Non-pigmented ciliary epithelial cell (primary cell): ENCODE measurements around the gene LRRC9.
"Not testable (repeated sequence)": the region's sequence is repeated elsewhere in the genome, so short reads cannot be mapped to it uniquely, and the experiment has no call there.

Experiments
- DNase-seq: peaks from one replicate; pipeline ENCODE4 v3.0.0-alpha.2; 2010; ENCODE audit warnings: low read depth

The LRRC9 gene

GRCh38 chr14:59919570-59920377, at the start of gene LRRC9:
TSS of gene LRRC9 (plus strand) at chr14:59920144.
- DNase-seq, result no peak

DNA sequence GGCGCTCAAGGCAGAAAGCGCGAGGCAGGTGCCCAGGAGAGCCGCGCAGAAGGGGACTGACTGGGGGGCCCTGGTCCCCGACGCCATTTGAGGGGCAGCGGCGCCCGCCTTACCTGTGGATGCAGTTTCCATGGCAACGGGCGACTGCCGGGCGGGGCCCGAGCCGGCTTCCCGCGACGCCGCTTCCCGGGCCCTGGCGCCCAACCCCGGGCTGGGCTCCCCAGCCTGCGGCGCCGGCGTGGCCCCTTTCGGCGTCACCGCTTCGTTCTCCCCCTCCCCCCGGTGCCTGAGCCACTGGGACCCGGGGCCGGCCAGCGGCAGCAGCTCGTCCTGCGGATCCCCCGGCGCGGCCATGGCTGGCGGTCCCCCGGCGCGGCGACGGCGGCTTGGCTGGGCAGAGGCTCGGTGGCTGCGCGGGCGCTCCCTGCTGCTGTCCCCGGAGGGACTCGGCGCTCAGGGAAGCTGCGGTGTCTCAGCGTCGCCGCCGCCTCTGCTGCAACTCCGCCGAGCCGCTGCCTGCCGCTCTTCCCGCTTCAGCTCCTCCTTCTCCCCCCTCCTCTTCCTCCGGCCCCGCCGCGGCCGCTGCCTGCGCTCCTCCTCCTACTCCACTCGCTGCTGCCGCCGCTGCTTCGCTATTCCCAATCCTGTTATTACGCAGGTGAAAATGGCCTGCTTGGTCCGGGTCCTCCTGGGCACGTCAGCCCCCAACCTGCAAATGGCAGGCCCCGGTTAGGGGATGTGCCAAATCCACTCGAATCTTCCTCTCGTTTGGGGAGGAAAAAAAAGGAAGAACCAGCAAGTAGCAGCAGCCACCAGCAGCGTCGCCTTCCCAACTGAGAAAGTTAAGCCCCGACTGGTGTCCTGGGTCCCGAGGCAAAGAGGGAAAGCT, 49.4 kb upstream of the LRRC9 start, which contains the start of gene RTN1:
Gene RTN1, minus strand, starts transcription at position 500 of the 889 bp plus-strand sequence. Its CDS starts 146 bp downstream, at position 354.
- DNase-seq, result no peak

DNA sequence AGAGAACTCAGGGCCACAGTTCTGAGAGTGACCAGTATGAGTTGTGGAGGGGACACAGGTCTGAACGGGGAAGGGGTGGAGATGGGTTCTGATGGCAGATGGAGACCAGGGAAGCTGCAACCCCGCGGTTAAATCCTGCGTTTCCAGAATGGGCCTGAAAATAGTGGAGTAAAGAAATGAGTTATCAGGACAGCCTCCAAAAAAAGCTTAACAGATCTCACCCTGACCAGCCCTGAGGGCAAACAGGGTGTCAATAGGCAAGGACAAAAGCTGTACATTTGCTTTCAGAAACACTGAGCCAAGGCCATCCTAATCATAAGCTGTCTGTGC, 48.8 kb upstream of the LRRC9 start:
- DNase-seq, result no peak

GRCh38 chr14:59882957-59883356, 37.0 kb upstream of the LRRC9 start:
- DNase-seq, result no peak

GRCh38 chr14:59890676-59891075, 29.3 kb upstream of the LRRC9 start:
- DNase-seq, result no peak

- no peak for DNase-seq
These were observed 24.2 kb upstream of the LRRC9 start for GRCh38 chr14:59895721-59896120.

DNA sequence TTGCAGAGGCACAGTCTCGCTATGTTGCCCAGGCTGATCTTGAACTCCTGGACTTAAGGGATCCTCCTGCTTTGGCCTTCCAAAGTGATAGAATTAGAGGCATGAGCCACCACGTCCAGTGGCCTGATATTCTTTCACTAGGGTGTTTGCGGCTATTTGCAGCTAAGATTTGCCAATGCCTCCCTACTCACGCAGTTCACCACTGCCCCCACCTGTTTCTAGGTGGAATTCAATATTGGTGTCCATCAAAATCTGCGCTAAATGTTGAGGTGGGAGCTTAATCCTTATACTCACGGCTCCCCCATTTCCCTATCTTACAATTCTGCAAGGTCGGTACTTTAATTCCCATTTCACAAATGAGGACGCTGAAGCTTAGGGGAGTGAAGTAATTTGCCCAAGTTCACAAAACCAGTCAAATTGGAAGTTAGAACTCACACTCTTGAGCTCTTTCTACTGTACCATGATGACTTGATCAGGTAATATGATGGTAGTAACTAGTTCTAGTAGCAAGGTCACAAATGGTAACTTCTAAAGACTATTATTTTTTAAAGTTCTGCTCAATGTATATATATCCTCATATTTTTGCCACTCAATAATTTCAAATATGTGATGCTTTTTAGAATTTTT, 22.1 kb upstream of the LRRC9 start:
- no peak for DNase-seq

DNA sequence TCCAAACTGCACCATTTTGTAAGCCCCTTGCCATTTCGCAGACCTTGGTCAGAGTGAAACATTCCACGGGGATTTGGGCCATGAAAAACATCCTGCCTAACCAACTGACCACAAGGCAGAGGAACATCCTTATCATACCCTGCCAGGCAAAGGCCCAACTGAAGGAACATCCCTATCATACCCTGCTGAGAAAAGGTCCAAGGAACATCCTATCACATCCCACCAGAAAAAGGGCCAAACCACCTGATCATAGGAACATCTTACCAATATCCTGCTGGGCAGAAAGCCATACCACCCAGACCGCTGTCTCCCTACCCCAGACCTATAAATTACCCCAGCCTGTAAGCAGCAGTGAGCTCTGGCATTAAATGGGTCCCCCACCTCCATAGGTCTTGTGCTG, 19.4 kb upstream of the LRRC9 start:
- no peak for DNase-seq

DNA sequence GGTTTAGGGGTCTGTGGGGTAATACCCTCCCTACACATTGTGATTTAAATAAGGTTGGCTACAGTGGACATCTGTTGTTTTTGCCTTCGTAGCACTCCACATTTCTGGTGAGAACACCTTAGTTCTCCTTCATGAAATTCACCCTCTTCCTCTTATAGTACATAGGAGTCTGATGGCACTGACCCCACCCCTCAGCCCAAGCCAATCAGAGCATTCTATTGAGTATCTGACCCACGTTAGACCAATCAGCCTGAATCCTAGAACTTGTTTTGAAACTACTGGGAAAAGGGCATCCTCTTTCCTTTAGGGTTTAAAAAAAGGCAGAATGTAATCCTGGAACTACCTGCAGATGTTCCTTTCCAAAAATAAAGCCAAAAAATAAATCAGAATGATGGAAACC, 15.8 kb upstream of the LRRC9 start:
- DNase-seq, result no peak

DNA sequence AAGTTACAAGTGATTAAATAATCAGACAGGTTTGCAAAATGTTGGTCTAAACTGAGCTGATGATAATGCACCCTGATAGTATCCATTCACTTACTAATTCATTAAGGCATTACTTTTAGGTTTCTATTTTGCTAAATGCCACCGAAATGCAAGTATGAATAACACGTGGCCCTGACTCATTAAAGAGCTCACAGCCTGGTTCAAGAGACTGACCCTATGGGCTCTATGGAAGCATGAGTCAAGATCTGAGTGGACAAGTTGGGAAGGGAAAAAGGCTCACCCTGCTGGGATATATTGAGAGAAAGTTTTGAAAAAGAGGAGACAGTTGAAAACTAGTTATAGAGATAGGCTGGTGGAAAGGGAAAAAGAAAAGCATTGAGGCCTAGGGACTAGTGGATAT, 14.8 kb upstream of the LRRC9 start:
- DNase-seq, result no peak

GRCh38 chr14:59912443-59912842, 7.5 kb upstream of the LRRC9 start:
- DNase-seq, result no peak

DNA sequence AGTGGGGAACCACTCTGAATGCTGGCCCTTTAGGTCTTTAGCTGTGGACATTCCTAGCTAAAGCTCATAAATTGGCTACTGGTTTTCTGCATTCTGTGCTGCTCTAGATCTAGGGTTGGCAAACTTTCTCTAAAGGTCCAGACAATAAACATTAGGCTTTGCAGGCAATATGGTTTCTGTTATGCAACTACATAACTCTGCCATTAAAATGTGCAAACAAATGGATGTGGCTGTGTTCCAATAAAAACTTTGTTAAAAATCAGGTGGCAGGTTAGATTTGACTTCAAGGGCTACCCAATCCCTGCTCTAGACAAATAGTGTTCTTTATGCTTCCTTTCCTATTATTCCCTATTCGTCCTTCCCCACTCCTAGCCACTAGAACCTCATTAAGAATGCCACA, 6.8 kb upstream of the LRRC9 start:
- DNase-seq, result no peak

GRCh38 chr14:59918824-59919569, 947 bp upstream of the LRRC9 start:
- no peak for DNase-seq

DNA sequence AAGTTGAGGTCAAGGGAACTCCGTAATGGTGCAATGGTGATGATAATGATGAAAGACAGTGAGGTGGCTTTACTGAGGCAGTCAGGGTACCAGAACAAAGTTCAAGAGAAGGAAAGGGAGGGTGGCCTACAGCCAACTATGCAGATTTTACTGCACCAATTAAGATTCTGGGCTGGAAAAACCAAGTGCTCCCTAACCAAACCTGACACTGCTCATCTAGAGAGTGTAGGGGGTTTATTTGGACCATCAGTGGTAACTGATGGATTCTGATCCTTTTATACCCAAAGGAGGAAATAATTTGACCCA, 387 bp downstream of the LRRC9 start:
- DNase-seq, result no peak

GRCh38 chr14:59925797-59926196, 5.9 kb downstream of the LRRC9 start:
- DNase-seq, result no peak

DNA sequence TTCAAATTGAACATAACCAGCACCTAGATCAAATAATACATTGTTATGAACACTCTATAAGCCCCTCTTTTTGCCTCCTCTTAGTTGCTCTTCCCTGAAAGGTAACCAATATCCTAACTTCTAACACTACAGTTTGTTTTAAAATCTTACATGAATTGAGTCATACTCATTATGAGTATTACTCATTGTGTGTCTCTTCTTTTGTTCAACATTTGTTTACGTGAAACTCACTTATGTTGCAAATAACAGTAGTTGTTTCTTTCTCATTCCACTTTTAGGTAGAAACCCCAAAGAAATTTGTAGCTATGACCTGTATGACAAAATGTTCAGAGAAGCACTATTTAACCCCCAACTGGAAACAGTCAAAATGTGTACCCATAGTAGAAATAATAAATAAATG, 6.6 kb downstream of the LRRC9 start:
- no peak for DNase-seq

GRCh38 chr14:59931237-59931636, 11.3 kb downstream of the LRRC9 start:
- no peak for DNase-seq

GRCh38 chr14:59936145-59936544, 16.2 kb downstream of the LRRC9 start:
- DNase-seq, result no peak

DNA sequence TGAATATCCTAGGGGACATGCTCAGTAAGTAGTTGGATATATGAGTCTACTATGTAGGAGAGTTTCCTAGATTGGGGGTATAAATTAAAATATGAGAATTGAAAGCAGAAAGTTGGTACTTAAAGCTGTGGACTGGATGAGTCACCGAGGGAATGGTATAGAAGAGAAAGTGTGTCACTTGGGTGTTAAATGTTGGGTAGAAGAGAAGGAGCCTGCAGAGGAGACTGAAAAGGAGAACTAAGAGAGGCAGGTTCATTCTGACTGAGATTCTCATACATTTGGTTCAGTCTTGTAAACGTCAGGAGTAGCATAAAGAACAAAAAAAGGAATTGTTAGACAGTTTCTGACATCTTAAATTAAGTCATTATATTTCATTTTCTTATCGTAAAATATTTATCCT, 19.9 kb downstream of the LRRC9 start:
- no peak for DNase-seq

- DNase-seq, result not testable (repeated sequence)
These were observed 22.4 kb downstream of the LRRC9 start for GRCh38 chr14:59942296-59942862.

GRCh38 chr14:59944909-59945308, 25.0 kb downstream of the LRRC9 start:
- no peak for DNase-seq

DNA sequence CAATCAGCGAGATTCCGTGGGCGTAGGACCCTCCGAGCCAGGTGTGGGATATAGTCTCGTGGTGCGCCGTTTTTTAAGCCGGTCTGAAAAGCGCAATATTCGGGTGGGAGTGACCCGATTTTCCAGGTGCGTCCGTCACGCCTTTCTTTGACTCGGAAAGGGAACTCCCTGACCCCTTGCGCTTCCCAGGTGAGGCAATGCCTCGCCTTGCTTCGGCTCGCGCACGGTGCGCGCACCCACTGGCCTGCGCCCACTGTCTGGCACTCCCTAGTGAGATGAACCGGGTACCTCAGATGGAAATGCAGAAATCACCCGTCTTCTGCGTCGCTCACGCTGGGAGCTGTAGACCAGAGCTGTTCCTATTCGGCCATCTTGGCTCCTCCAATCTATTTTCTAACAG, 32.2 kb downstream of the LRRC9 start:
- DNase-seq, result not testable (repeated sequence)
